GM18526 (cell line): Measurements from ENCODE around the gene FAM53B.

Source experiments
- POLR2A ChIP-seq: IDR thresholded peaks from 3 replicates; pipeline ENCODE4 v1.6.1; 2011; ENCODE audit not compliant: insufficient read length; ENCODE audit errors: extremely low read depth

FAM53B gene

DNA sequence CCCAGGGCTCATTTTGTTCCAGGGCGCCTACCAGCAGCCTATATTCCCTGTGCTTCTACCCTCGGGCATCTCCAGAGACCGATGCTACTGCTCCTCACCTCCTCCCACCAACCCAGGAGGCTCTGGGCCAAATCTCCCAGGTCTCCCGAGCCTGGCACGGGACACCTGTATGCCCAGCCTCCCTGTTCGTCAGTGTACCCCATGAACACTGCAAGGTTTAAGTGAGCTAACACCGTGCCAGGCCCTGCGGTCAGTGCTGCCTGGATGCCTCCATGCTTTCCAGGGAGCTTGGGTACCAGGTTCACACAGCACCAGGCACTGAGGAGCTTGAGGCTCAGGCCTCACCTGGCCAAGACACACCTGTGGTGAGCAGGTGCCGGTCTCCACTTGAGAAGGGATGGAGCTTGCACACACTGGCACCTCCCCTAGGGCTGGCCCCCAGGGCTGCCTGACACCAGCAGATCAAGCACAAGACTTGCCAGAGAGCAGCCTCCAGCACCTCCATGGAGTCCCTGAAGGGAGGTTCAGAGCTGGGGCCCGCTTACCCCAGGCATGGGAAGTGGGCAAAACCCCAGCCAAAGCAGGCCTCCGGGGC is 80.3 kb downstream of the FAM53B start:
- TF ChIP-seq POLR2A, result no peak

DNA sequence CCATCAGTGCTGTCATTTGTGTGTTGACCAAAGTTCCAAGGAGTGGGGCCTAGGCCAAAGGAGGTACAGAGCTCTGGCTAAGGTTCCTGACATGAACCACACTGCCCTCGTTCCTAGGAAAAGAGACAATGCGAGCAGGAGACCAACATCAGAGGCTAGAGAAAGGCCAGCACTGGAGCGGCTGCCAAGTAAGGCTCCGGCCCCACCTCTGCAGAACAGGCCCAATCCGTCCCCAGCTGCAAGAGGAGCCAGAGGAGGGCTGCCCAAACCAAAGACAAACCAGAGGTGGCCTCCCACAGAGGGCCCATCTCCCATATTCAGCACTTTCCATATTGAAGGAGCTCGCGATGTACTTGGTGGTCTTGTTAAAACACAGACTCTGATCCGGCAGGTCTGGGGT is 81.0 kb downstream of the FAM53B start:
- TF ChIP-seq POLR2A, result no peak

DNA sequence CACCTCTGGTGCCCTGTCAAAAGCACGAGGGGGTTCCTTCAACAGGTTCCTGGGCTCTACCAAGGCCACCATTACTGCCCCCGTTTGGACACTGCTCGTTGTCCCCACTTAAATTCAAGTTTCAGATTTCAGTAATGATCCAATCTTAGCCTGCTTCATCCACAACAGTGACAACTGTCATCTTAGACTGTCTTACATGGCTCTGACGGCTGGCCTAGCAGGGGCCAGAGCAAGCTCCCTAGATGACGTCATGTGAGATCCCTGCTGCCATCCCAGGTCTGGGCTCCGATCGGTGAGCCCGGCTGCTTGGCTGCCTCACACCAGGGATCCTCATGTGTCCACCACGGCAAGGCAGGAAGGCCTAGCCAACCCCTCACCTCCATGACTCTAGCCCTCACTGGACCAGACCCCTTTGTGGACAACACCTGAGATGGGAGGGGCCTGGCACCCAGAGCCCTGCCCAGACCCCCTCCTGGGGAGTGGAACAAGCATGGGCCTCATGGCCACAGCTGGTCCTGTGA is 82.5 kb downstream of the FAM53B start:
- TF ChIP-seq POLR2A, result no peak

DNA sequence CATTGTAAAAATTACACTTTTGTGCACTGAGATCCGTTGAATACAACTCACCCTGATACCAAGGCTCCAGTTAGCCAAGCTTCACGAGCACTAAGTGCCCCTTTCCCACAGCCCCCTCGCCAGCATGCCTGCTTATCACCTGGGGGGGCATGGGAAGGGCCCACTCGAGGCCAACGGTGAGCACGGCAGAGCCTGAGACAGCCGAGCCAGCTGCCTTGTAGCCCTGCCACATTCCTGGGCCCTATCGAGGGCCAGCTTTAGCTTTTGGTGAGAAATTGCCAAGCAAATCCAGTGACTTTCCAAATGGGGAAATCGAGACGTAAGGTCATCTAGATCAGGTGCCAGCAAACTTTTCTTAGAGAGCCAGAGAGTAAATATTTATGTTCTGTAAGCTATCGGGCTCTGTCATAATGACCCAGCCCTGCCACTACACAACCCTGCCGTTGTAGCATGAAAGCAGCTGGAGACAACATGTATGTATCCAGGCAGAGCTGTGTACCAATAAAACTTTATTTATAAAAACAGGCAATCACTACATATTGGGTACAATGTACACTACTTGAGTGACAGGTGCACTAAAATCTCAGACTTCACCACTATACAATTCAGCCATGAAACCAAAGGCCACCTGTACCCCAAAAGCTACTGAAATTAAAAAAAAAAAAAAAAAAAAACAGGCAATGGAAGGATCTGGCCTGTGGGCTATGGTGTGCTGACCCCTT is 83.6 kb downstream of the FAM53B start:
- no peak for TF ChIP-seq POLR2A

DNA sequence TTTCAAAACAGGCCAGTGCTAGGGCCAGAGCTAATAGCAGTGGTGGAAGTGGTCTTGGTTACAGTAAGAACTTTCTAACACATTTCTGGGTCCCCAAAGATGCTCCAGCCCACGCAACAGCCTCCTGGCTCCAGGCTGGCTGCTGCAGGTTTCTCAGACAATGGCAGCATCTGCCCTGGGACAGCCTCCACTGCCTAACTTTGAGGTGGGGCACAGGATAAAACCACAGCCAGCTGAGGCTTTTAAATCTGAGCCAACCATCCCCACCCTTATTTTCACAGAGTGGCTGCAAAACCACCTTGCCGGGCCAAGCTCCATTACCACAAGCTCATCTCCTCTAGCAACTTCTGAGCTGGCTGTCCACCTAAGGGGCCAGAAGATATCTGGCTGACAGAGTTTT is 84.8 kb downstream of the FAM53B start:
- no peak for TF ChIP-seq POLR2A

DNA sequence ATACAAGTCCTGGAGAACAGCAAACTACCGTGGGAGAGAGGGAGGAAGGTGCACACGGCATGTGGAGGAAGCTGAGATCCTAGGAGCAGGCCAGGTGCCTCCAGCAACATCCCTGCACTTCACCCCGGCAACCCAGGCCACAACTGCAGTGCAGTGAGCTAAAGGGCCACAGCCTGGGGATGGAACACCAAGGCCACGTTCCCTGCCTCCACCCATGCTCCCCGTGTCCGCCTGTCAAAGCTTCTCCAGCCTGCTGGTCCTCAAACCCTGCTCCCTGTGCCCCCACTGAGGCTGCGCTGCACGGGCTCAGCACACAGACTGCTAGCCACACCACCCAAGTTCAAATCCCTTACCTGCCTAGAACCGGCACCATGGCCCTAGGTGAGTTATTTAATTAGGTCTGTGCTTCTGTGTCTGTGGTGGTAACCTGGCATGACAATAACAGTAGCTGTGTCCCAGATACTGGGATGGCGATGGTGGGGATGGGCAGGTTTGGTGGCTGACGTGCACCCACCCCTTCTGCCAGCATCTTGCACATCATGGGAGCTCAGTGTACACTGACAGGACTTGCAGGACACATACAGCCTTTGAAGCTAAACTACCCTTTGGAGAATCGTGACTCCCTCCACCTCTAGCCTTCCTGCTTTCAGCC is 85.5 kb downstream of the FAM53B start:
- no peak for TF ChIP-seq POLR2A

DNA sequence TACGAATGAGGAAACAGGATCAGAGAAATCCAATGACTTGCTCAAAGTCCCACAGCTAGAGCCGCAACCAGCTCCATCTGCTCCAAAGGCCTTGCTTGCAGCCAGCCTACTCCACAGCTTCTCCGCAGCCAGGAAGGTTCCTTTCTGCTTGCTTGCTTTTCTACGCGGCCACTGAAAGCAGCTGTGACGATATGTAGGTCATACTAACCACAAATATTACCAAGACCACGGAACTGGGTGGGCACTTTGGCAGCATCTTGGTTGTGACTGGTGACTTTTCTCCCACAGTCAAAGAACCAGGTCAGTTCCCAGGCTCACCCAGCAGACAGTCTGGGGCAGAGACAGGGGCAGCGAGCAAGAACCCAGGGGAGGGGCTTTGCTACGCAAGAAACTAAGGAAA is 86.4 kb downstream of the FAM53B start:
- TF ChIP-seq POLR2A, result no peak

DNA sequence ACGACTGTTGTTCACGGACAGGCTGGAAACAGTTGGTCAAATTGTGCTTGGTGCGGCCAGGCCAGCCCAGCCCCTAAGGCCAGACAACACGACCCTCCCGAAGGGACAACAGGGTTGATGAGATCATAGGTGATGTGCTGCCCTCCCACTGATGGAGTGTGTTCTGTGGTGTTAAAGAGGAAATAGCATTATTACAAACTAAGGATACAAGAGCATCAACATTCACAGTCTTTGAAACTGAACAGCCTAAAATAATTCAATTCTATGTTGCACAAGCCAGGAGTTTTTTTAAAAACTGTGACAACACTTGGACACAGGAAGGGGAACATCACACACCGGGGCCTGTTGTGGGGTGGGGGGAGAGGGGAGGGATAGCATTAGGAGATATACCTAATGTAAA is 87.6 kb downstream of the FAM53B start:
- TF ChIP-seq POLR2A, result no peak

DNA sequence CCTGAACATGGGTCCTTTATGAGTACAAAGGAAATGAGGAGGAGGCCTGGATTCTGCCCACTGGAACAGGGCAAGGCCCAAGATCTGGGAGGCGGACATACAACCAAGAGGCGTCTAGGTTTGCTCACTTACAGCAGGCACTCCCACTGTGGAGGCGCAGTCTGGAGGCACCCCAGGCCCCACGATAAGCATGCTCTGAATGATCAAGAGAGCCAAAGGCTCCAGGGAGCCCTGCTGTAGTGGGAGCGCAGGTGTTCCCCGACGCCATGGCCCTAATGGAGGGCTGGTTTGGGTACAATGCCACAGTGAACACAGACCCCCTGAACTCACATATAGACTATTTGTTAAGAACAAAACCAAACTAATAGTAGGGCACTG is 88.1 kb downstream of the FAM53B start:
- TF ChIP-seq POLR2A, result no peak

DNA sequence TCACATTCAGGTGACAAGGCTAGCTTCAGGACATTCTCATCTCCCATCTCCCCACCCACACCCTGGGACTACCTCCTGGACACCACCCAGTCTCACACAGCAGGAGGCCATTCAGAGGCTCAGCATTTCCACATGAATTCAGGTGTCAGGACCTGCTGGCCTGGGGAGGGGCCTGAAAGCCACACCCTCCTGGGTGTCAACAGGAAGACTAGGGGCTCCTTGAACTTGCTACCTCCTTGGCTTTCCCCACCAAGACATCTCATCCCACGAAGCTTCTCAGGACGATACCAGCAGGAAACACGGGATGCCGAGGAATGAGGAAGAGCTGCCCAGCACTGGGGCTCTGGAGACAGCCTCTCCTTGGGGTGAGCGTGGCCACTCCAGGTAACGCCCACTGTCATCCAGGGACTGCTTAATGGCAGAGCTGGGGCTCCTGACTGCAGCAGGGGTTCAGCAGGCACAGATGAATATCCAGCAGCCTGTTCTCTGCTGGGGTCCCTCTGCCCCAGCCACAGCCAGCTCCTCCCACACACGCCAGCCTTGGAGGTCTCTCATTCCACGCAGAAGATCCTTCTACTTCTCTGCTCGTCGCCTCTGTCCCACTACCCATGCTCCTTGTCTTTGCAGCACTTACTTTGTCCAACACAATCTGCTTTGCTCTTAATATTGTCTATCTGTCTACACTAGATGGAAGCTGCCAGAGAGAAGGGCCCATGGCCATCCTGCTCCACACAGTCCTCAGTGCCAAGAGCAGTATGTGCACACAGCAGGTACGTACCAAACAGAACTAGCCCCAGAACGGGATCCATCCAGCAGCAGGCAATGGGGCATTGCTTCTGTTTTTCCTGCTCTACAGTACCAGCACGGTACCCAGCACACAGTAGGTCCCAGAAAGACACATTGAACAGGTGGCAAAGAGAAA is 88.7 kb downstream of the FAM53B start:
- no peak for TF ChIP-seq POLR2A

DNA sequence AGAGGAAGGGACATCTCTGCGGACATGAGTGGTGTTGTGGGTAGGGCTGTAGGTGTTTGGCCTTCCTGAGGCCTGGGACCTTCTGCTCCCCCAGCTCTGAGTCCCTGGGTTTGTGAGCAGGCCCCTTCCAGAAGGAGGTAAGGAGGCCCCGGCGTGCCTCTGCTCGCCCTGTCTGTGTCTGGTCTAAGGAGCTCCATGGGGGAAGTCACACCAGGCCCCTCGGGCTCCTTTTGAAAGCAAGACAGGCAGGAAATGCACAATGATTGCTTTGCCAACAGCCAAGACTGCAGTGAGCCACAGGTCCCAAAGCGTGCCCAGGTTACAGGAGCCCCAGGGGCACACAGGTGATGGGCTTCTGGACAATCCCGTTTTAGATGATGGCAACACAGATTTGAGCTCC is 89.5 kb downstream of the FAM53B start:
- no peak for TF ChIP-seq POLR2A

DNA sequence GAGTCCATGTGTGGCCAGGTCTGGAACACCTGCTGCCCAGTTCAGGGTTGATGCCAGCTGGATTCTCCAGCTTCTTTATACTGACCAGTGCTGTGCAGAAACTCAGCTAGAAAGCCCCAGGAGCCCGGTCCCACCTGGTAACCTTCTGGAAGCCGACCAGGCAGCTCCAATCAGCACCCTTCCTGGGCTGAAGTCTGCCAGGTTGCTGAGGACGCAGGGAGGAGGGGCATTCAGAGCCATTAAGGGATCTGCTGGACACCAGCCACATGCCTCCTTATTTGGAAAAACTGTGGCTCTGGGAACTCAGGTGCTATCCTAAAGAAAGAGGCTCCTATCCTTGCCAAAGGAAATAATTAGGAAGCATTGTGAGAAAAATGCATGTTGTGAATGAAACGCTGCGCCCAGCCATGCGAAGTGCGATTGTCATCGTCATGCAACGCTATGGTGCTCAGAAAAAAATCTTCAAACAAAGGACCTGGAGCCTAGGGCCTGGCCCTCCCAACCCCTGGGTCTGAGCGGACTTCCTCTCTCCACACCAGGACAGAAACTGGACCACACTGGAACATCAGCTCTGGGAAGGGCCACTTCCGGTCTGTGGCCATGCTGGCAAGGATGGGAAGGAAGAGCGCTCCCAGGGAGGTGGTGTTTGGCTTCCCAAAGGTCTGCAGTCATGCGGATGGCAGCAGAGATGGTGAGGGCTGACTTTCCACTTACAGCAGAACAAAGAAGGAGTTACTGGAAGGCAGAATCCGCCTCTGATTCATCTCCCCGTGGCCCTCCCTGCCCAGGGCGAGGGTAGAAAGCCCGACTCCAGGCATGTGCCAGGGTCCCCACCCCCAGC is 90.1 kb downstream of the FAM53B start:
- TF ChIP-seq POLR2A, result no peak

DNA sequence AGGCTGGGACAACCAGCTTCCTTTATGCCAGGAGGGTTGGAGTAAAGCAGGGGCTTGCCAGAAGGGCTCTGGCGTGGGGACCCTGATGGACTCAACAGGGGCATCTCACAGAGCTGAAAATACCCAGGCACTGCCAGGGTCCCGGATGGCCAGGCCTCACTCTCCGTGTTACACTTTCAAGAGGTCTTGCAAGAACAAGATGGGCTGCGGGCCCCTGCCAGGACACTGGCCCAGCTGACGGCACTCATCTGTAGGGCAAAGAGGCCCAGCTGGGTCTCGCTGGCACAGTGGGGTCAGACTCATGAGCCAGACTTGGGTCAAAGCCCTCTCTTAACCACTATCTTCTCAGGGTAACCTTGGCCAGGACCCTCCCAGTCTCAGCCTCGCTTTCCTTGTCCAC is 90.9 kb downstream of the FAM53B start:
- no peak for TF ChIP-seq POLR2A

DNA sequence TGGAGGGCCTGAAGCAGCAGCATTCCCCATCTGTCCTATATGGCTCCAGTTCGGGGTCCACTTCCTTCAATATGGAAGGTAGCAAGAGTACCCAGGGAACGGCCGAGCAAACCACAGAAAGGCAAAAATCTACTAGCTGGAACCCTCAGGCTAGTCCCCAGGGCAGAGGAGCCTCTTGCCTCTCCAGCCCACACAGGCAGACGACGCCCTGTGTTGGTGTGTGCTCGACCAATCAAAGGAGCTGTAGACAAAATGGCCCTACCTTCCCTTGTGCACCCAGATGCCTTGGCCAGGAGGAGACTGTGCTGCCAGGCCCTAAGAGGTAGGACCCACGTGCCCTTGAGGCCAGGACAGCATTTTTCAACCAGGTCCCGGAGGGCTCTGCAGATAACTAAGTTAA is 91.5 kb downstream of the FAM53B start:
- TF ChIP-seq POLR2A, result no peak
